ENCODE results near the gene ETNK2. TPM values are rescaled to one million over a fixed set of nuclear protein-coding genes. Genes with fewer than 3 reads are reported as not detected.

Gene ETNK2
- total and polyA plus RNA-seq, 2 of the 4 experiments (the other 2 are of a cell fraction), result 18.9 to 26.0 TPM

DNA sequence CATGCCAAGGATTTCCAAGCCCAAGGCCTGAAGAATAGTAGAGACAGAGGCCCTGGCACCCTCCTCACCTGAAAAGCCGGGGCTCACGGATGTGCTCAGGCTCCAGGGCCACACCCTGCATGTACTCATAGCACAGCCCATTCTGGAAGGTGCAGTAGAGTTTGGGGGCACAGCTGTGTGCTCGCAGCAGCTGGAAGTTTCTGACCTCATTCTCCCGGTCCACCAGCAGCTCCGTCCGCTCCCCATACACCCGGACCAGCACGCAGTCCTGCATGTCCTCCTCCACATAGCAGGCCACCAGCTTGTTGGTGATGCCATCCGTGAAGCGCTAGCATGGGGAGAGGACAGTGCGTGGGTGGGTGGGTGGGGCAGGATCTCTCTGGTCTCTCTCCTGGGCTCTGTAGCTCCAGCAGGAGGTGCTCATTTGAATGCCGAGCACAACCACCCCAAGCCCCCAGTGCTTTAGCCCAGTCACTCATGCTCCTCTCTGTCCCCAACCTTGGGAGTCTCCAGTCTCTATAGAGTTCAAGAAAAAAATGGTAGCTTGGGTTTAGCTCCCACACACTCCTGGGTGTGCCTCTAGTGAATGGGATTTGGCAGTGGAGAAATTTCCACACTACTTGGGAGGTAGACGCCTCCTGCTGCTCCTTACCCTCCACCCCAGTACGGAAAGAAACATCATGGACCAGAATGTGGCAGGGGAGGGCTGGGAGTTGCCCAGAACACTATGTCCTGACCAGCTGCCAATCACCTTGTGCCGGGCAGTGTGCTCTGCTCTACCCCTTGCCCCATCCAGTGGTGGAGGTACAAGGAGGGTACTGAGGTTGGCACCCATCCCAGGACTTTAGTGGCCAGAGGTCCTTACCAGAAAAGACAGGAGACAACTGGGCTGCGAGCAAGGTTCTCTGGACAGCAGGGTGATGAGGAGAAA lies 1.9 kb downstream of the ETNK2 start (continued):
- TF ChIP-seq, protein P1, sequence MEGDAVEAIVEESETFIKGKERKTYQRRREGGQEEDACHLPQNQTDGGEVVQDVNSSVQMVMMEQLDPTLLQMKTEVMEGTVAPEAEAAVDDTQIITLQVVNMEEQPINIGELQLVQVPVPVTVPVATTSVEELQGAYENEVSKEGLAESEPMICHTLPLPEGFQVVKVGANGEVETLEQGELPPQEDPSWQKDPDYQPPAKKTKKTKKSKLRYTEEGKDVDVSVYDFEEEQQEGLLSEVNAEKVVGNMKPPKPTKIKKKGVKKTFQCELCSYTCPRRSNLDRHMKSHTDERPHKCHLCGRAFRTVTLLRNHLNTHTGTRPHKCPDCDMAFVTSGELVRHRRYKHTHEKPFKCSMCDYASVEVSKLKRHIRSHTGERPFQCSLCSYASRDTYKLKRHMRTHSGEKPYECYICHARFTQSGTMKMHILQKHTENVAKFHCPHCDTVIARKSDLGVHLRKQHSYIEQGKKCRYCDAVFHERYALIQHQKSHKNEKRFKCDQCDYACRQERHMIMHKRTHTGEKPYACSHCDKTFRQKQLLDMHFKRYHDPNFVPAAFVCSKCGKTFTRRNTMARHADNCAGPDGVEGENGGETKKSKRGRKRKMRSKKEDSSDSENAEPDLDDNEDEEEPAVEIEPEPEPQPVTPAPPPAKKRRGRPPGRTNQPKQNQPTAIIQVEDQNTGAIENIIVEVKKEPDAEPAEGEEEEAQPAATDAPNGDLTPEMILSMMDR (conservative IDR thresholded peaks at IDR 0.05; ENCODE audit: low read depth, low read length), result no peak

DNA sequence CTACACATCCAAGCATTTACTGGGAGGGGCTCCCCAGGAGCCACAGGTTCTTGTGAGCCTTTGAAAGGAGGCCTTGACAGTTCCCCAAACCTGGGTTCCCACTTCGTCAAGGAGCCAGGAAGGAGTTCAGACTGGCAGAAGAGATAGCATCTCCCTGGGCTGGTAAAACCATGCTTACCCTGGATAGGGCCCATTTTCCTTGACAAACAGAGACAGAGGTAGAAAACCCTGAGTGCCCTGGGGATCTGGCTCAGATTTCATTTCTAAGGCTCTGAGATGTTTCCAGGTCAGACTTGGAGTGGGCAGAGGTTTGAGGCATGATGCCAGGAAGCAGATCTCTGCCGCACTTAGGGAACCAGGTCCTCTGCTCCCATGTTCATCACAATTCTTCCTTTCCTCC lies 2.7 kb downstream of the ETNK2 start:
- Histone ChIP-seq H4K91ac (ENCODE audit: insufficient read depth, low read depth, low read length) (no peak overlapping the region), H3K23ac (ENCODE audit: low read depth, low read length) (no peak overlapping the region), H3K4me2 (ENCODE audit: low read depth, low read length) (no peak overlapping the region), H3K9me3 (ENCODE audit: control insufficient read depth, insufficient read depth, low read length) (no peaks in the 10 kb centered on the region), H2AFZ (replicated peaks; ENCODE audit: low read length, poor library complexity) (no peak overlapping the region), H3K79me1 (ENCODE audit: low read depth in 1 of 2, low read length in 2 of 2) (peaks cover 0 to 9% of the 10 kb centered on the region in 2 experiments; a peak in 3 of 4 replicates), H4K5ac (ENCODE audit: low read depth, low read length) (no peak overlapping the region), H3K9me1 (ENCODE audit: insufficient read depth, low read length) (peaks cover 7% of the 10 kb centered on the region; the same call in 1 of the 2 replicates), H3K56ac (ENCODE audit: extremely low read depth, insufficient read depth, low read length) (no peak overlapping the region), H3K4me3 (ENCODE audit: insufficient read depth, low read depth, low read length) (no peak overlapping the region), H4K8ac (ENCODE audit: low read depth in 2 of 2, low read length in 2 of 2) (no peak overlapping the region), H3K27me3 (ENCODE audit: control insufficient read depth, insufficient read depth, low read length) (no peaks in the 10 kb centered on the region), H2AK5ac (ENCODE audit: low read depth, low read length) (no peak overlapping the region), H3K14ac (replicated peaks; ENCODE audit: low read depth, low read length) (no peak overlapping the region), H2BK5ac (ENCODE audit: low read depth, low read length, poor library complexity, severe bottlenecking) (no peak overlapping the region), H3K36me3 (ENCODE audit: control insufficient read depth, insufficient read depth, low read length) (peaks cover 9% of the 10 kb centered on the region), H3K18ac (ENCODE audit: low read depth, low read length) (no peak overlapping the region), H4K20me1 (ENCODE audit: insufficient read depth, low read length) (no peaks in the 10 kb centered on the region), H2AK9ac (replicated peaks; ENCODE audit: low read depth, low read length, poor library complexity) (no peak overlapping the region), H2BK120ac (ENCODE audit: low read depth, low read length) (no peak overlapping the region), H3K9ac (ENCODE audit: low read depth, low read length) (no peak overlapping the region), H3K4me1 (ENCODE audit: control insufficient read depth, insufficient read depth, low read length) (peaks cover 7% of the 10 kb centered on the region), H2BK20ac (ENCODE audit: low read depth, low read length) (no peak overlapping the region), H3K4ac (ENCODE audit: low read depth, low read length) (no peak overlapping the region), H2BK15ac (ENCODE audit: low read depth, low read length) (no peak overlapping the region), H3K27ac (ENCODE audit: insufficient read depth, low read length) (no peak overlapping the region)
- ChIA-PET CTCF (no interaction called here), POLR2A (ENCODE audit: unreplicated experiment) (no interaction called here)
- in situ Hi-C loops (cut with MboI; ENCODE audit: low sequenced_read_pairs), result no loop called here
- 78% methylated on average over 1 of the region's 2 CpGs; no CpG with 5 or more reads in 1 of the 2 experiments for WGBS, 2 experiments (ENCODE audit: extremely low coverage in 2 of 2, insufficient read length in 1 of 2)
- dilution Hi-C loops (cut with HindIII; ENCODE audit: low sequenced_read_pairs, unreplicated experiment), result loop anchor here (25.0 kb wide), 1 partner anchor 287 kb away; the partner anchor contains the start of gene SNRPE
- no peak for TF ChIP-seq FOS (IDR thresholded peaks at IDR 0.05; ENCODE audit: low read depth, low read length)
- no peak for TF ChIP-seq CHD1 (IDR thresholded peaks at IDR 0.05; ENCODE audit: low read depth, low read length)
- TF ChIP-seq MAFK (IDR thresholded peaks at IDR 0.05; ENCODE audit: low read depth, low read length), result no peak
- TF ChIP-seq, protein P1 (conservative IDR thresholded peaks at IDR 0.05; ENCODE audit: low read depth, low read length), result no peak
- TF ChIP-seq CEBPB (IDR thresholded peaks at IDR 0.05; ENCODE audit: low read depth, low read length), result no peak
- intact Hi-C loops (cut with micrococcal nuclease), result no loop called here
- no peak for ATAC-seq (ENCODE audit: low read depth)
- no peak for DNase-seq
- no TSS peak for BruUV-seq (replicated peaks)
